ENCODE results near the gene CCDC81. TPM values are rescaled to one million over a fixed set of nuclear protein-coding genes. Genes with fewer than 3 reads are reported as not detected.

CCDC81 gene
- polyA plus RNA-seq, 3 donors = 0.11 to 0.31 (median 0.24) TPM

GRCh38 chr11:86440305-86440716 is 65.6 kb downstream of the CCDC81 start:
- no peak for TF ChIP-seq CTCF (IDR thresholded peaks at IDR 0.05)
- Histone ChIP-seq H3K9ac (ENCODE audit: insufficient read depth, low read length, poor library complexity, severe bottlenecking) (no peak overlapping the region), H2AFZ (ENCODE audit: insufficient read depth, low read depth, low read length, poor library complexity, severe bottlenecking) (no peak overlapping the region), H3K27me3 (ENCODE audit: control insufficient read depth in 2 of 2, insufficient read depth in 2 of 2, low read length in 2 of 2) (no peaks in the 10 kb centered on the region), H3K4me1 (ENCODE audit: control insufficient read depth in 1 of 2, insufficient read depth in 2 of 2, low read length in 2 of 2) (no peaks in the 10 kb centered on the region), H4K20me1 (ENCODE audit: insufficient read depth, low read length) (no peaks in the 10 kb centered on the region), H3K9me3 (replicated peaks in 1 of 2; ENCODE audit: control insufficient read depth in 1 of 2, insufficient read depth in 1 of 2, low read length in 2 of 2) (no peaks in the 10 kb centered on the region), H3K36me3 (replicated peaks in 1 of 2; ENCODE audit: control insufficient read depth in 1 of 2, insufficient read depth in 2 of 2, low read length in 2 of 2) (no peaks in the 10 kb centered on the region), H3K27ac (ENCODE audit: low read depth in 1 of 2, low read length in 2 of 2) (no peak overlapping the region), H3K4me2 (replicated peaks; ENCODE audit: extremely low read depth, low read length, poor library complexity, severe bottlenecking) (no peak overlapping the region), H3K4me3 (replicated peaks in 1 of 3; ENCODE audit: low read depth in 2 of 3, low read length in 3 of 3) (no peak overlapping the region), H3K79me2 (ENCODE audit: insufficient read depth, low read length) (no peaks in the 10 kb centered on the region)
- H3K27me3 Mint-ChIP-seq (ENCODE audit: low read depth in 3 of 3) = peaks cover 0 to 2% (median 0%) of the 10 kb centered on the region in 3 donors
- H3K4me1 Mint-ChIP-seq = no peaks in the 10 kb centered on the region
- intact Hi-C loops (cut with micrococcal nuclease) = no loop called here
- H3K27ac Mint-ChIP-seq = no peak overlapping the region
- no peaks in the 10 kb centered on the region for H3K9me3 Mint-ChIP-seq
- WGBS (ENCODE audit: insufficient coverage) = no CpG with 5 or more reads among the region's 3 CpGs
- H3K4me3 Mint-ChIP-seq = no peak overlapping the region
- H3K36me3 Mint-ChIP-seq = no peaks in the 10 kb centered on the region
- DNase-seq = no peak

- Mint-ChIP-seq H3K9me3 (no peaks in the 10 kb centered on the region), H3K27me3 (ENCODE audit: low read depth in 3 of 3) (peaks cover 0 to 2% (median 0%) of the 10 kb centered on the region in 3 donors), H3K36me3 (no peaks in the 10 kb centered on the region), H3K4me1 (no peaks in the 10 kb centered on the region), H3K27ac (no peak overlapping the region), H3K4me3 (no peak overlapping the region)
- no peaks in the 10 kb centered on the region for H3K4me1 ChIP-seq (ENCODE audit: control insufficient read depth in 1 of 2, insufficient read depth in 2 of 2, low read length in 2 of 2)
- intact Hi-C loops (cut with micrococcal nuclease) = no loop called here
- no peak for TF ChIP-seq CTCF (IDR thresholded peaks at IDR 0.05)
- no peak overlapping the region for H3K4me3 ChIP-seq (replicated peaks in 1 of 3; ENCODE audit: low read depth in 2 of 3, low read length in 3 of 3)
- WGBS (ENCODE audit: insufficient coverage) = no CpG with 5 or more reads among the region's 2 CpGs
- no peak overlapping the region for H2AFZ ChIP-seq (ENCODE audit: insufficient read depth, low read depth, low read length, poor library complexity, severe bottlenecking)
- no peaks in the 10 kb centered on the region for H3K9me3 ChIP-seq (replicated peaks in 1 of 2; ENCODE audit: control insufficient read depth in 1 of 2, insufficient read depth in 1 of 2, low read length in 2 of 2)
- H3K4me2 ChIP-seq (replicated peaks; ENCODE audit: extremely low read depth, low read length, poor library complexity, severe bottlenecking) = no peak overlapping the region
- no peak overlapping the region for H3K27ac ChIP-seq (ENCODE audit: low read depth in 1 of 2, low read length in 2 of 2)
- no peaks in the 10 kb centered on the region for H3K79me2 ChIP-seq (ENCODE audit: insufficient read depth, low read length)
- no peaks in the 10 kb centered on the region for H4K20me1 ChIP-seq (ENCODE audit: insufficient read depth, low read length)
- no peak for DNase-seq
- H3K27me3 ChIP-seq (ENCODE audit: control insufficient read depth in 2 of 2, insufficient read depth in 2 of 2, low read length in 2 of 2) = no peaks in the 10 kb centered on the region
- no peak overlapping the region for H3K9ac ChIP-seq (ENCODE audit: insufficient read depth, low read length, poor library complexity, severe bottlenecking)
- H3K36me3 ChIP-seq (replicated peaks in 1 of 2; ENCODE audit: control insufficient read depth in 1 of 2, insufficient read depth in 2 of 2, low read length in 2 of 2) = no peaks in the 10 kb centered on the region
These were observed 66.2 kb downstream of the CCDC81 start for GRCh38 chr11:86440843-86441242.
